GM19328 (cell line): Measurements from ENCODE around the gene GSX1.
"Not testable (repeated sequence)": the region's sequence is repeated elsewhere in the genome, so short reads cannot be mapped to it uniquely, and the experiment has no call there.

Experiments used
- ATAC-seq: cut with Tn5 transposase; IDR thresholded peaks from one replicate; pipeline ENCODE4 v1.9.1; 2021; ENCODE audit warnings: mild to moderate bottlenecking, moderate library complexity; ENCODE audit not compliant: unreplicated experiment

GSX1 gene

DNA sequence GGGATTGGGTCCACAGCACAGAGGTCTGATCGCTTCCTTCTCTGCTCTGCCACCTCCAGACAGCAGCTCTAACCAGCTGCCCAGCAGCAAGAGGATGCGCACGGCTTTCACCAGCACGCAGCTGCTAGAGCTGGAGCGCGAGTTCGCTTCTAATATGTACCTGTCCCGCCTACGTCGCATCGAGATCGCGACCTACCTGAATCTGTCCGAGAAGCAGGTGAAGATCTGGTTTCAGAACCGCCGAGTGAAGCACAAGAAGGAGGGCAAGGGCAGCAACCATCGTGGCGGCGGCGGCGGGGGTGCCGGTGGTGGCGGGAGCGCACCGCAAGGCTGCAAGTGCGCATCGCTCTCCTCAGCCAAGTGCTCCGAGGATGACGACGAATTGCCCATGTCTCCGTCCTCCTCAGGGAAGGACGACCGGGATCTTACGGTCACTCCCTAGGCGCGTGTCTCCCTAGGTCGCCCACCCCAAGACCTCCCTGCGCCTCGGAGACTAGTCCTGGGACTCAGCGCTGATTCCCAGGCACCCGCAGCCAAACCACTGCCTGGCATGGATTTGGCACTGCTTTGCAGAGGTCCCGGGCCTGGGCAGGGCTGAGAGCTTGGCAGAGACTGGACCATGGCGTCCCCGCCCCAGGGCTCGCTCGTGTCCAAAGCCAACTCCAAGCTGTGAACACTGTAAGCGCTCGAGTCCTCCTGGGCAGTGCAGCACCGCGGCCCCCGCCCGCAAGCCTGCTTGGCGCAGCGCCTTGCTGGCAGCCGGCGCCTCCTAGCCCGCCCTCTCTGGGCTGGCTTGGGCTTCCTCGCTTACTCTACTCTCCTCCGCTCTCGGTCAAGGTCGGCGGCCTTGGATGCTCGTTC lies 1.5 kb downstream of the GSX1 start:
- no peak for ATAC-seq

DNA sequence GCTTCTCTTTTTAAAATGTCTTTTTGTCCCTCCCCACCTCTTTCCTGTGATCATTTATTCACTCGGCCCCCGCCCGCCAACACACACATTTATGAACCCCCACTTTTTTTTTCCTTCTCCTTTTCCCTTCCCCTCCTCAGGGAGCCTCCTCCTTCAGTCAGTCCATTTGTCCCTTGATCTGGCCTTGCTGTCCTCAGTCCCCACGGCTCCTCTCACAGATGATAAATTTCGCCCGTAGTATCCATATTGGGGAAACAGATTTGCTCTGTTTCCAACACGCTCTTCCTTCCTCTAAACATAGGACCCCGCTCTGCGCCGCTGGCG lies 2.0 kb downstream of the GSX1 start:
- ATAC-seq: no peak

DNA sequence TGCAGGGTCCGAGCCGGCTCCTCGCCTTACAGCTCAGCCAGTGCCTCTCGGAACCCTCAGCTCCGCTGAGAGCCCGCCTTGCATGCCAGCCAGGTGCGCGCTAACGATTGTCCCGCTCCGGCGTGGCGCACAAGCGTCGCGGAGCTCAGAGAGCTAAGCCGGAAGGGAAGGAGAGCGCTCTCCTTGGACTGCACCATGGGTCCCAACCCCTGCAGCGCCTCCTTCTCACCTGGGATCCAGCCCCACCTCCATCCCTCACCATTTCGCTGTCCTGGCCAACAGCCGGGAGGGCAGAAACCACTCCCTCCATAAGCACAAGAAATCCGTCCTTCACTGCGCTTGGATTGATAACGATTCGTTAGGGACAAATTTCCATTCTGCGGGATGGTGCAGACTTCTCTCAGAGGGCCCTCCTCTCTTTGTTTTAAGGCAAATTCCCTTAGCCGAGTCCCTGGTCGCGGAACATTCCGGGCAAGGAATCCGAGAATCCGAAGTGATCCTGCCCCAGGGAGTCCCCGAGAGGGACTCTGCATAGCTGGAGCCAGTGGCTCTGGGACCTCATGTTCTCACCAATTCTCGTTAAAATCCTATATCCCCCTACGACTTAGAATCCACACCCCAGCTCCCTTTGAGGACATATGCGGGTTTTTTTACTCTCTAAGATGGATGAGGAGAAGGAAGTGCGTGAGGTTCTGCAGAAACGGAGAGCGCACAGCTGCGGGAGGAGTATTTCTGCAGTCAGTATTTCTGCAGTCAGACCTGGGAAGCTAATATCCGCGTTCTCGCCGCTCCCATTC lies 2.8 kb downstream of the GSX1 start:
- no peak for ATAC-seq

DNA sequence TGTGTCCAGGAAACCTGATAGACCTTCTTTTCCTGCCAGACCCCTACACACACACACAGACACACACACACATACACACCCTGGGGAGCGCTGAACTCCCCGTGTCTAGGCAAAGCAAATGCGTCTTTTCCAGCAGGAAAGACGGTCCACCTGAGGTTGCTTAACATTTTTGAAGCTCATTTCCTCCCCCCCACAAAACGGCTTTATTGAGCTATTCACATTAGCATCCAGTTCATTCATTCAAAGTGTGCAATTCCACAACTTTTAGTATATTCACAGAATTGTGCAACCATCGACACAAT lies 3.4 kb downstream of the GSX1 start:
- no peak for ATAC-seq

DNA sequence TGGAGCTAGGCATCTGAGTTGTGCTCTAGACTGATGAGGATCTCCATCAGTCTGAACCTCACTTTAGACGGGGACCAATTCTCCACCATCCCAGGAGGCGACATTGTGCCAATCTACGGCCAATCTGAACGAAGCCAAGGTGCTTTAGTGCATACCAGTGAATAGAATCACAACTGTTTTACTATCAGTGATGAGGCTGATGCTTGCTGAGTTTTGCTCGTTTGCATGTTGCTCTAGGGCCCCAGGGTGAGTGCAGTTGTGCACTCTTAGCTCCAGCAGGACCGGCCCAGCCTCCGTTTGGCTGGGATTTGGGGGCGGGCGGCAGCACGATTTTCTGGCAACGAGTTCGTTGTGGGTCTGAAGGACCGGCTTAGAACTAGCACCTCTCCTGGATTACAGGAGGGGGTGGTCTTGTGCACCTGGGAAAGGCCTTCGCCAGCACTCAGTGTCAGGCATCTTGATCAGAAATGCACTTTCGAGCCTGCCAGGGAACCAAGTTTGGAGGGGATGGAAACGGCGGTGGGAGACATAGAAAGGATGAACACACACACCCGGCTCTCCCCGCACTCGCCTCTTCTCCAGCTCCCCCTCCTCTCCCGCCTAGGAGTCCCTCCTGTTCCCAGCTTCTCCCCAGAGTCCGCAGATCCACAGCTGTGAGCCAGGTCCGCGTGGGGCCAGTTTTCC lies 4.4 kb downstream of the GSX1 start:
- ATAC-seq: no peak

DNA sequence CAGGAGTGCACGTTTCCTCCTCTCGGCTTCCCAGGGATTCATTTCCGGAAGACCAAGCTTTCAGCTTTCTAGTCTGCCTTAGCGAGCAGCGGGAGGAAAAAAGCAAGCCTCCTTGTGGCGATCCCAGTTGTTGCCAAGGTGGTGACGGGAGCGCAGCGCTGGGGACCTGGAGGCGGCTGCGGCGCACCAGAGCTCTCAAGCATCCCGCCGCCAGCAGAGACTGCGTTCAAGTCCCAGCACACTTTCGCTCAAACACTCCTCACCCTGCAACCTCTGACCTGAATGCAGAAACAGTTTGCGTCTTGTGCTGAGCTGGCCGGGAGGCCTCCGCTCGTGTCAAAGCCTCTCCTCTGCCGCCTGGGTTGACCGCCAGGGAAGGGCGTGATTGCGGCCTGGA lies 4.9 kb downstream of the GSX1 start:
- ATAC-seq: no peak

DNA sequence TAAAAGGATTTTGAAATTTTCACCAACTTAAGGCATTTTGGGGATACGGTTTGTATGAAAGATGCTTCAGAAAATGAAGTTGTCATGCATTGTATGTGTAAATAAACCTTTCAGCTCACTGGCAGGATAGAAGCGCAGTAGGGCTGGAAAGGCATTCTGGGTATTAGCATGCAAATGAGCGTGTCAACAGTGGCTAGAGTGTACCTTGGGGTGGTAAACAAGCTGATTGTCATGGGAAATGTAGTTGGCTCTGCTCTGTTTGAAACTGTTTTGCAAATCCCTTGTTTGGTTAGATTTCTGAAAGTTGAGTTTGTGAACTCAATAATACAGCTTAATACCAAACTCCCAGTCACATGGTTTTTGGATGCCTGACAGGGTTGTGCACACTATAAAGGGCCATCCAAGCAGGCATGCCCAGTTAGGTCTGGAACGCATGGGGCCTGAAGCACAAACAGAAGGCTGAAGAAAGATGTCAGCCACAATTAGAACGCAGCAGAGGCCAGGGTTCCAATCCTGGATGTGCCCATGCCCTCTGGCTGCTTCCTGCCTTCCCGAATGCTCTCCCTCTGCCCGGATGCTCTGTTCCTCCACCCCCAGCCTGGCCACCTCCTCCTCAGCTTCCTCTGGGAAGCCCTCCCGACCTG lies 14.6 kb downstream of the GSX1 start:
- no peak for ATAC-seq

DNA sequence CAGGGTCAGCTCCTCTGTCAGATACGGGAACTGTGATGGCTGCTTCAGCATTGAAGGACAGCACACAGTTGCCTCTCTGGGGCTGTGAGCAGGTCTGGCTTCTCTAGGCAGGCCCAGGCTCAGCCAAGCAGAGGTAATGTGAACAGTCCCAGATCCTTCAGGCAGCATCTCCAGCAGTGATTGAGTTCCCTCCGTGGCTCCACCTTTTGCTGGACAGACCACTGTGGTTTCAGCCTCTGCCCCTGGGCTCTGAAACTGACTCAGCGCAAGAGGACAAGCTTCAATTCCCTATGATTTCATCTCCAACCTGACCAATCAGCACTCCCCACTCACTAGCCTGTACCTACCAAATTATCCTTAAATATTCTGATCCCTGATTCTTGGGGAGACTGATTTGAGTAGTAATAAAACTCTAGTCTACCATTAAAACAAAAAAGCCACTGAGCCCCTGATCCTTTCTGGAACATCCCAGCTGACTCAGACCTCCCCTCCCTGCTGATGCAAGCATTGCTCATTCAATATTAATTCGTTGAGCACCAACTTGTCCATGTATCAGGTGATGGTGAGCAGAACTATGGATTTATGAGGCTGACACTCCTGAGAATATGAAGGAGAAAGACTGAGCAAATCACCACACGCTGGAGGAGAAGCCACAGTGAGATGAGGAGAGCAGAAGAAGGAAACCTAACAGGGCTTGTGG lies 16.7 kb downstream of the GSX1 start:
- ATAC-seq: no peak

DNA sequence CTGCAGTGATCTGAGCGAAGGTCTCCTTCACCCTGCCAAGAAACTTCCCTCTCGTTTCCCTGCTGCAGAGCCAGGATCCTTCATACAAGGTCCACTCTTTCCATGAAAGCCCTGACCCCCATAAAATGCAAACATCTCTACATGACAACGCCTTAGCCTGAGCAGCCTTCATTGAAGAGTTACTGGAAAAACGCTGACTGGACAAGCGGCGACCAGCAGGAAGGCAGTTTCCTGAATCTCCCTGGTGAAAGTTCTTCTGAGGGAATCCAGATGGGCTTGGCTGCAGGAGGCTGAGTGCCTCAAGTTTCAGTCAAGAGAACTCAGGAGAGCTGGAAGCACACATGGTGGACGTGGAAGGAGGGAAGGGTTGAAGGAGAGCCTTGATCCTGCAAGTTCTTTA lies 17.7 kb downstream of the GSX1 start:
- no peak for ATAC-seq

DNA sequence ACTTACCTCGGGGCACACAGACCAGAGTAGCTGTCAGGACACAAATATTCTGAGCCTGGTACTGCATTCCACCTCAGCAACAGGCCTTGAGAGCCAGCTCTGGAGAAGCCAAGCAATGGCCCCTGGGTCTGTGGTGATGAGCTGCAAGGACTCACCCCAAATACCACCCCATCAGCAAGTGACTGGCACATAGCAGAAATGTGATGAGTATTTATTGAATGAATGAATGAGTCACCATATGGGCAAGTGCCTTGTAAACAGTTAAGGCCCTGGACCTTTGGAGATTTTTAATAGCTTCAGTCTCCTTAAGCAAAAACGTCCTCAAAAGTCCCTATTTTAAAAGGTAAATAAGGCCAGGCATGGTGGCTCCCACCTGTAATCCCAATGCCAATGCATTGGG lies 18.2 kb downstream of the GSX1 start:
- no peak for ATAC-seq

DNA sequence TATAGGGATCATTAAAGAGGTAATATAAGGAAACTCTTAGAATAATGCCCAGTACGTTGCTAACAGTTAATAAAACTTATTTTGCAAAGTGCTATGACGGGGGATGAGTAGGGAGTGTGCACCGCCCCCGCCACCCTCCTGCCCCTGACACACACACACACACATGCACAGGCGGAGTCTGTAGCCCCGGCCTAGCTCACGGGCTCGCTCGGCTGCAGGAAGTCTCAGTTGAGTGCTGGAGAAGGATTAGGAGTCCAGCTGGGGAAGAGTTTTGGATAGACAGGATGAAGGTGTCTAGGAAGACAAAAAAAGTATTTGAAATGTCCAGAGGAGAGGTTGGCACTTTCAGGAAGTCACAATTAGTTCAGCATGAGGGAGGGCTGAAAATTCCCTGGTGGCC lies 21.5 kb downstream of the GSX1 start:
- no peak for ATAC-seq

DNA sequence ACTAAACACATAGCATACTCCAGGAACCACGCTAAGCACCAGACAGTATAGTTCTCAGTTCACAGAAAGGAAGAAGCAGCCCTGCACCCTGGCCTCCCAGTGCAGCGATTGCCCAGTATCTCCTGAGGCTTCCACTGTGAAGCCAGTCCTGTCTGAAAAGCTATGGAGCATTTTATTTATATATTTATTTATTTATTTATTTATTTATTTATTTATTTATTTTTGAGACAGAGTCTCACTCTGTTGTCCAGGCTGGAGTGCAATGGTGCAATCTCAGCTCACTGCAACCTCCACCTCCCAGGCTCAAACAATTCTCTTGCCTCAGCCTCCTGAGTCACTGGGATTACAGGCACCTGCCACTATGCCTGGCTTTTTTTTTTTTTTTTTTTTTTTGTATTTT lies 25.5 kb downstream of the GSX1 start:
- ATAC-seq: not testable (repeated sequence)

DNA sequence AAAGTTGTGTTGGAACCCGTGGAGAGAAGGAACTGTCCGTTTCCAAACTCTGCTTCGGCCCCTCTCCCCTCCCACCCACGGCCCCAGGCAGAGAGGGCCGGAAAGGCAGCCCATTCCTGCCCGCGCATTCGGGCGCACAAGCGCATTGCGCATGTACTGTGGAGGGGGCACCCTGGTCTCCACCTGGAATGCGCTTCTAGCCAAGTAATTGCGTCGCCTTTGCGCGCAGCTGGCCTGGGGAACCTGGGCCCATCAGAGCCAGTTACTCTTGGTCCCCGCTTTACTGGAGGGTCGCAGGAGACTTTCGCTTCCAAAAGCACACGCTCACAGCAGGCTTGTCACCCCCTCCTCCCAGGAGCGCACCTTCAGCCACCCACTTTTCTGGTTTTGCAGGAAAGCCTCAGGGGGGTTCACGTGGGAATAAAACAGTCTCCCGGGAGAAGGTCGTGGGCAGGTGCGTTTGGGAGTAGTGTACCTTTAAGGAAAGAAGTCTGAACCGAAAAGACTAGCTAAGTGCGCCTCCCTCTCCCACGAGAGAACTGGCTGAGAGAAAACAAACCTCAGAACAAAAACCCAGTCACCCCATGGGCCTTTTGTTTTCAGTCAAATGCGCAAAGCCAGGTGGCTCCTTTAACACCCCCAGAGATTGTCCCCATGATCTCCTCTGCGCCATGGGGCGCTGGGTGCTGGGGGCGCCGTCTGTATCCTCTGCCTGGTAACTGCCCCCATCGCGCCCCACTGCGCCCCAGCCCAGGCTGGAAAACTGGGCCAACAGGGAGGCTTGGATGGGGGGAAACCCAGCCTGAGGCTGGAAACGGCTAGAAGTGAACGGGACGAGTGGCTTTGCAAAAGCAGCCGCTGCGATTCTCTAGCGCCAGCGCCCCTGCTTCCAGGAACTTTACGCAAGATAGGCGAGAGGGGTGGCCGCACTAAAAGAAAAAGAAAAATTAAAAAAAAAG lies 28.5 kb downstream of the GSX1 start:
- no peak for ATAC-seq

DNA sequence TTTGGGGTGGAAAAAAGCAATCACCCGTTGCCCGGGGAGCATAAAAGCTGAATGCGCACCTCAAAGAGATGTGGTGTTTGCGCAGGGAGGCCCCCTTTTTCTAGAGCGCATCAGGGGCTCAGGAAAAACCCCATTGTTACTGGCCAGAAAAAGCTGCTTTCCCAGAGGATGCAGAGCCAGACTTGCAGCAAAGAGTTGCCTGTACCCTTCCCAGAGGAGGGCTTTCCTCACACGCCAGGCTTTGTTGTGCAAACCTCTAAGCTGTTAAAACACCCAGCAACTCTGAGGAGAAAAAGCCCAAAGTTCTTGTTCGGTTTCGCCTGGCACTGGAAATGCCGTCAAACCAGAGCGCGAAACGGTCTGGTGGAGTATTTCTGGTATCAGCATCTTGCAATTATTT lies 29.3 kb downstream of the GSX1 start:
- no peak for ATAC-seq

DNA sequence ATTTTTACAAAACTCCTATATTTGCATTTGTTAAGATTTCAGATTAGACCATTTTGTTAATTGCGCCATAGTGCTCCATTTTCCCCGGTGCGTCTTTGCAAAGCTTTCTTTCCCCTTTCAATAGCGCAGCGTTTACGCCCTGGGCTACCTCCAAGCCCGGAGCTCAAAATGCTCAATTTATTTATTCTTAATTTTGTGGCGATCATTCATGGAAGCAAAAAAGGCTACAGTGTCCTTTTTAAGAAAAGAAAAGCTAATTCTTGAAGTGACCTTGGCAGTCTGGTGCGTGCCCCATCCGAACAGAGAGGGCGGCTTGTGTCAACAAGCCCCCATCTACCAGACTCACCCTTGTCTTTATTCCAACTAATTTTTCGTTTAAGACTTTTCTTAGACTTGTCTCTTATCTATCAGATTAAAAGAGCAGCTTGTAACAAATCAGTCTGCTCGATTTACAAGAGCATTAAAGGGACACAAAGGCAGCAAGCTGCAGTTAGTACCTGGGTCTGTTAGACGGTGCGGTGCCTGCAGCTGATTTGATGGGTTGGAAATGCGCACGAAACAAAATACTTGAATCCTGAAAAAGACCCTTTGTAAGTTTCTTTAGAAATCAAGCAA lies 30.1 kb downstream of the GSX1 start:
- ATAC-seq: no peak

DNA sequence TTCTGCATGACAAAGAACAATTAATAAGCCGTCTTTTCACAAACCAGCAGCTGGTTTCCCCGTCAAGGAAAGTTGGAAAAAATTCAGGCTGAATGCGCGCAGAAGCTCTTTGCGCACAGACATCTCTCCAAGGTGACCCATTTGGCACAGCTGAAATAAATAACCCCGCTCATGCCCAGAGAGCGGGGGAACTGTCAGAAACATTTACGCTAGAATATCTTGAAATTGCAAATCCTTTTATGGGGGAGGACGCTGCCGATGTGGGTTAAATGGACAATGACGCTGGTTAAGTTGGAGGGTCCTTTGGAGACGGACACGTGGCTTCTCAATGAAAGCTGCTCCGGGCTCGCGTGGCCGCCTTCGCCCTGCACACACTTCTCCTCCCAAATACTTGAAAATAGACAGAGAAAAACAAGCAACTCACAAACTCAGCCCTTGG lies 30.6 kb downstream of the GSX1 start:
- ATAC-seq: no peak

DNA sequence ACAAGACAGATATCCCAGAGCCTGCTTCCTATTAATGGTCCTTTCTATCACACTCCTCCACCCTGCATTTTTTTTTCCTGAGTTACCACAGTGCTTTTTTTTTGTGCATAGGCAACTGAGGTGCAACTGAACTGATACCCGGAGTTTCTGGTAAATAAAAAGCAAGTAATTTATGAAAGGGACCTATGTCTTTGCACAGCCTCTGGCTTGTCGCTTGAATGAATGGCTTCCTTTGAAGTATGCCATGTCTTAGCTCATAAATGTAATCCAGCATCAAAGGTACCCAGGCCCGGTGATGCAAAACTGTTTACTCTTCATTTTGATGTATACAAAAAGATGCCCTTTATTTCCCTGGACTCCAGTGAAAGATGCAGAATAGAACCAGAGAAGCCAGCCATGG lies 31.8 kb downstream of the GSX1 start:
- ATAC-seq: no peak

DNA sequence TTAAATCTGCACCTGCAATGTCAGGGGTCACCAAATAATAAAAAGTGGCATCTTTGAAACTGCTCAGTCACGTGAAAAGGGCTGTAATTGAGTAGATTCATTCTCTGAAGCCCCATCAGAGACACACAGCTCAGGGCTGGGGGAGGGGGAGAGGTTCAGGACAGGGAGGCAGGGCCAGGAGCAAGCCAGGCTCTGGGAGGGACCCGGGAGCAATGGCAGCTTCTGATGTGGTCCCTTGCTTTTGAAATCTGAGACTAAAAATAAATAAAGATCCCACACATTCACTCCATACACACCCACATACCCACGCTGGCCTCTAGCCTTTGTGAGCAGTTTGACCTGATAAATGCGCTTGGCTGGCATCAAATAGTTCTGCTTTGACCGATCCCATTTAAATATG lies 32.8 kb downstream of the GSX1 start:
- no peak for ATAC-seq
